OCI-LY1 (cell line): ENCODE data around the gene GLT8D1.

Experiments
- CTCF ChIP-seq: fragments of 200-600 bp; sonication (generic), shearing (Covaris generic); IDR thresholded peaks from 2 replicates; pipeline ENCODE4 v1.5.1; 2017; ENCODE audit warnings: mild to moderate bottlenecking, antibody characterized with exemption, low read length, moderate library complexity, mixed read lengths
- EZH2 ChIP-seq: fragments of 200-600 bp; sonication (generic), shearing (Covaris generic); IDR thresholded peaks from 2 replicates; pipeline ENCODE4 v1.8.0; 2017; ENCODE audit warnings: borderline replicate concordance, mixed run types, mild to moderate bottlenecking, antibody characterized with exemption, low read length, moderate library complexity, mixed read lengths

- TF ChIP-seq CTCF, result no peak
- no peak for TF ChIP-seq EZH2
Observed at GRCh38 chr3:52645549-52645948, 60.0 kb downstream of the GLT8D1 start.
